ENCODE measurements around the gene KIF21B.

The KIF21B gene

DNA sequence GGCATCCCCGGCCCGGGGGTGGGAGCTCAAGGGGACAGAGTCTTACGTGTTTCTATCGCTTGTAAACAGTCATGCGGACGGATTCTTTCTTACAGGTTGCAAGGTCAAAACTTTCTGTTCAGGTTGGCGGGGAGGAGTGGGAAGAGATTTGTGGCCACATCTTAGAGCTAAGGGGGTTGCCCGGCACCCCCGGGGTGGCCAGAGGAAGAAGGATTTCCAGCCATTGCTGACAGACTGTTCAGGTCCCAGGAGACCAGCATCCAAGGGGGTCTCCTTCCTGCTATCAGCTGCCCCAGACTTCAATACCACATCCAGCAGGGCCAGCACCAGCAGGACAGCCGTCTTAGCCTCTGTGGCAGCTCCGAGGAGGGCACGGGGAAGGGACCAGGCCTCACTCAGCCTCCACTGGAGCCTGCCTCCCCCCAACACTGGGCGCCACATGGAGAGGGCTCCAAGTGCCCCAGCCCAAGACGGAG lies 52.0 kb downstream of the KIF21B start:
- Mint-ChIP-seq H3K9me3 (no peaks in the 10 kb centered on the region), H3K27me3 (ENCODE audit: low read depth, poor library complexity) (peaks cover 9% of the 10 kb centered on the region), H3K4me3 (no peak overlapping the region), H3K4me1 (peaks cover 11% of the 10 kb centered on the region), H3K27ac (peak overlapping the region; percentile 32), H3K36me3 (ENCODE audit: low read depth) (peaks cover 10% of the 10 kb centered on the region)
- DNase-seq: no peak
- TF ChIP-seq, protein P1, sequence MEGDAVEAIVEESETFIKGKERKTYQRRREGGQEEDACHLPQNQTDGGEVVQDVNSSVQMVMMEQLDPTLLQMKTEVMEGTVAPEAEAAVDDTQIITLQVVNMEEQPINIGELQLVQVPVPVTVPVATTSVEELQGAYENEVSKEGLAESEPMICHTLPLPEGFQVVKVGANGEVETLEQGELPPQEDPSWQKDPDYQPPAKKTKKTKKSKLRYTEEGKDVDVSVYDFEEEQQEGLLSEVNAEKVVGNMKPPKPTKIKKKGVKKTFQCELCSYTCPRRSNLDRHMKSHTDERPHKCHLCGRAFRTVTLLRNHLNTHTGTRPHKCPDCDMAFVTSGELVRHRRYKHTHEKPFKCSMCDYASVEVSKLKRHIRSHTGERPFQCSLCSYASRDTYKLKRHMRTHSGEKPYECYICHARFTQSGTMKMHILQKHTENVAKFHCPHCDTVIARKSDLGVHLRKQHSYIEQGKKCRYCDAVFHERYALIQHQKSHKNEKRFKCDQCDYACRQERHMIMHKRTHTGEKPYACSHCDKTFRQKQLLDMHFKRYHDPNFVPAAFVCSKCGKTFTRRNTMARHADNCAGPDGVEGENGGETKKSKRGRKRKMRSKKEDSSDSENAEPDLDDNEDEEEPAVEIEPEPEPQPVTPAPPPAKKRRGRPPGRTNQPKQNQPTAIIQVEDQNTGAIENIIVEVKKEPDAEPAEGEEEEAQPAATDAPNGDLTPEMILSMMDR (IDR thresholded peaks at IDR 0.05): no peak

DNA sequence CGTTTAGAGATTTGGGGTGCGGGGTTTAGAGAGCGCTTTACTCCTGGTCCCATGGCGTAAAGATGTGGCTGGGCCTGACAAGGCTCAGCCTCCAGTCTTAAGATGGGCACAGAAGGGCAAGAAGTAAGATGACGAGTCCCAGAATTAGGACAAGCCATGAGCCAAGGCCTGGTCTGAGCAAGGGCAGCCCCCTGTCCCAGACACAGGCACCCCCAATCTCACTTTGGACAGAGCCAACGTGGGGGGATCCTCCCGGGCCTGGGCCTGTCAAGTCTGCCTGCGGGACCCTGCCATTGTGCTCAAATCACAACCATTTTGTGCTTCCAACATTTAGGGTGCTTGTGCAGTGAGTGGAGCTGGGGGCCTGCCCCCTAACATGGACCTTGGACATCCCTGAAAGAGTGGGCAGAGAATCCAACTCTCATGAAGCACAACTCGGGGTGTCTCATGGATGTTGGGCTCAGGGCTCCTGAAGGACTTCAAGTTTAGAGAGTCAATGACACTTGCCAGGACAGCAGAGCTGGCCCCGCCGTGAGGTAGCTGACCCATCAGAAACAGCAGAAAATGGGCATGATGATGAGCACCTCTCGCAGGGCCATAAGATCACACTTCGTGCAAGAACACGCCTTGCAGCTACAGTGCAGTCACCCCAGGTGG lies 52.6 kb downstream of the KIF21B start:
- TF ChIP-seq, protein P1 (IDR thresholded peaks at IDR 0.05): no peak
- H3K4me1 Mint-ChIP-seq: peaks cover 11% of the 10 kb centered on the region
- H3K9me3 Mint-ChIP-seq: no peaks in the 10 kb centered on the region
- H3K27me3 Mint-ChIP-seq (ENCODE audit: low read depth, poor library complexity): peaks cover 12% of the 10 kb centered on the region
- no peak for DNase-seq
- no peak overlapping the region for H3K4me3 Mint-ChIP-seq
- peak overlapping the region; percentile 32 for H3K27ac Mint-ChIP-seq
- H3K36me3 Mint-ChIP-seq (ENCODE audit: low read depth): peaks cover 8% of the 10 kb centered on the region

DNA sequence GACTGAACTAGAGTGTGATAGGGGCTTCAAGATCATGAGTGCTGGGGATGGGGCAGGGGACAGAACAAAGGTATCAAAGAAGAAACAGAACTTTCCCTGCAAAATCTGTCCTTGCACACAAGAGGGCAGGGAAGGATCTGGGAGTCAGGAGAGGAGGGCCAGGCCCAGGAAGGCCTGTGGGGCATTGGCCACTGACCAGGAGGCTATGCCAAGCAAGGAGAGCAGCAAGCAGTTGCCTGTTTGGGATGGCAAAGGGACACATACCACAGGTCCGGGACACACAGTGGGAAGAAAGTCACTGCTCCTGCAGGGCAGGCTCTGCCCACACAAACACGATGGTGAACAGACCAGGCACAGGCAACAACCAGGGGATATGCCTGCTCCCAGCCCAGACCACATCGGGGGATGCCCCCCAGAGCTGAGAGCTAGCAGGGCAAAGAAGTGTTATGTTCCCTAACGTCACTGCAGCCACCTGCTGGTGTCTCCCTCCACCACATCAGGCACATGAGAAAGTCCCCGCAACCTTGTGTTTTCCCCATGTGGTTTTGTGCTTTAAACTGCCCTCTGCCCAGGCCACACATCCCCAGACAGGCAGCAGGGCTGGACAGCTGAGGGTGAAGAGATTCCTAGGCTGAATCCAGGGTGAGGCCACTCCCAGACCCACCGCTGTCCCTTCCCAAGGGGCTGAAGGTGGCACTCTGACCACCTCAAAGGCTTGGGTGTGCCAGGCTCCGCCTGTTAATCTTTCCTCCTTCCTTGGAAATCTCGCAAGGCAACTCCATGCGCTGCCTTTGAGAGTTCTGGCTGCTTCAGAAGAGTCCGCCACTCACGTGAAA lies 53.6 kb downstream of the KIF21B start:
- H3K36me3 Mint-ChIP-seq (ENCODE audit: low read depth): peaks cover under 1% of the 10 kb centered on the region
- H3K27me3 Mint-ChIP-seq (ENCODE audit: low read depth, poor library complexity): peaks cover 16% of the 10 kb centered on the region
- H3K27ac Mint-ChIP-seq: peak overlapping the region; percentile 88
- TF ChIP-seq, protein P1 (IDR thresholded peaks at IDR 0.05): no peak
- H3K4me1 Mint-ChIP-seq: peaks cover 11% of the 10 kb centered on the region
- no peaks in the 10 kb centered on the region for H3K9me3 Mint-ChIP-seq
- DNase-seq: no peak
- H3K4me3 Mint-ChIP-seq: no peak overlapping the region

DNA sequence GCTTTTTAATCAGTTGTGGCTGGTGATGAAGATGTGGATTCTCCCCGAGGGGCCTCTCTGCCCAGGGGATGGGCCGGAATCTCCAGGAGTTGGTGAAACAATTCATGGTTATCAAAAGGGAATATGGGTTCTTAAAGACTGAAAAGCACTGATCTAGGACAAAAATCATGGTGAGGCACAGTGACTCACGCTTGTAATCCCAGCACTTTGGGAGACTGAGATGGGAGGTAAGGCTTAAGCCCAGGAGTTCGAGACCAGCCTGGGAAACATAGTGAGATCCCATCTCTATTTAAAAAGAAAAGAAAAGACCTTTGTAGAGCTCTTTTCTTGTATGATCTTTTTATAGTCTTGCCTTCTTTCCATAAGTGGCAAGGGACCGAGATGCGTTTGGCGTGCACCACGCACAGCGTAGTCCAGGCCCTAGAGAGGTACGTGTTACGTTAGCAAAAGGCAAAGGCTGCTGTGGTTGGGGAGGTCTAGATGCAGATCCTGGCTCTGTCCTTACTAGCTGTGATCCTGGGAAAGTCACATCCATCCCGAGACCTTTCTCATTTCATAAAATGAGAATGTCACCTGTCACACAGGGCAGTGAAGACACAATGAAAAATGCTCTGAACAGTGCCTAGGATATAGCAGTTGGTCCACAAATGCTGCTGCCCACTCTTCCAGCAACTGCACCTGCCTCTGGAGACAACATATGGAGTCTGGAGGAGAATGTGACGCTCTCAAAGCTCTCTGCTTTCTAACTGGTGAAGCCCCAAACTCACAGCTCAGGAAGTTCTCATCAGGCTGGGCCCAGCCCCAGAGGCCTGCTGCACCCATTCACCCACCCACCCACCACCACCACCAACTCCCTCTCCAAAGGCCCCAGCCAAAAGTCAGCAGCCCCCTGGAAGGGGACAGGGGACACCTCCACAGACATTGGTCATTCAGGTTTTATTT lies 54.8 kb downstream of the KIF21B start:
- Mint-ChIP-seq H3K4me1 (peaks cover 11% of the 10 kb centered on the region), H3K9me3 (no peaks in the 10 kb centered on the region), H3K27ac (no peak overlapping the region)

More for the DNA sequence above, 54.8 kb downstream of the KIF21B start:
- no peak for DNase-seq
- TF ChIP-seq, protein P1 (IDR thresholded peaks at IDR 0.05): no peak
- peaks cover 20% of the 10 kb centered on the region for H3K27me3 Mint-ChIP-seq (ENCODE audit: low read depth, poor library complexity)
- H3K36me3 Mint-ChIP-seq (ENCODE audit: low read depth): no peaks in the 10 kb centered on the region
- no peak overlapping the region for H3K4me3 Mint-ChIP-seq
